MM.1S (cell line): ENCODE measurements around the gene RPL35A.

Experiments used
- DNase-seq: peaks from one replicate; pipeline ENCODE4 v3.0.0-alpha.2; 2015
- H2AFZ ChIP-seq: fragments of 300-600 bp; sonication (generic); 2 replicates; pipeline ENCODE4 v1.6.0; 2016; ENCODE audit warnings: antibody characterized with exemption, low read length
- H3F3A ChIP-seq: fragments of 300-600 bp; sonication (generic); 2 replicates; pipeline ENCODE4 v1.6.1; 2016; ENCODE audit warnings: mild to moderate bottlenecking, antibody characterized with exemption, low read length, moderate library complexity, mixed read lengths; ENCODE audit not compliant: insufficient read depth
- H3K27ac ChIP-seq: fragments of 300-600 bp; sonication (generic); 2 replicates; pipeline ENCODE4 v1.5.1; 2016; ENCODE audit warnings: mild to moderate bottlenecking, low read length
- H3K27me3 ChIP-seq: fragments of 300-600 bp; sonication (generic); replicated peaks from 2 replicates; pipeline ENCODE4 v1.6.0; 2016; ENCODE audit warnings: low read length; ENCODE audit not compliant: insufficient read depth
- H3K36me3 ChIP-seq: fragments of 300-600 bp; sonication (generic); replicated peaks from 2 replicates; pipeline ENCODE4 v1.6.1; 2016; ENCODE audit warnings: mild to moderate bottlenecking, low read length, mixed read lengths; ENCODE audit not compliant: insufficient read depth
- H3K4me1 ChIP-seq: fragments of 300-600 bp; sonication (generic); 2 replicates; pipeline ENCODE4 v1.6.1; 2016; ENCODE audit warnings: low read length, mixed read lengths
- H3K4me2 ChIP-seq: fragments of 300-600 bp; sonication (generic); 2 replicates; pipeline ENCODE4 v1.6.0; 2016; ENCODE audit warnings: low read depth, low read length
- H3K4me3 ChIP-seq: fragments of 300-600 bp; sonication (generic); 2 replicates; pipeline ENCODE4 v1.5.1; 2016; ENCODE audit warnings: low read length, mixed read lengths
- H3K79me2 ChIP-seq: fragments of 300-600 bp; sonication (generic); 2 replicates; pipeline ENCODE4 v1.6.1; 2016; ENCODE audit warnings: mixed run types, low read length, mixed read lengths
- H3K9ac ChIP-seq: fragments of 300-600 bp; sonication (generic); 2 replicates; pipeline ENCODE4 v1.6.1; 2016; ENCODE audit warnings: low read length, mixed read lengths
- H3K9me2 ChIP-seq: fragments of 300-600 bp; sonication (generic); replicated peaks from 2 replicates; pipeline ENCODE4 v1.6.1; 2016; ENCODE audit warnings: mild to moderate bottlenecking, low read length, mixed read lengths; ENCODE audit not compliant: insufficient read depth
- H3K9me3 ChIP-seq: fragments of 300-600 bp; sonication (generic); replicated peaks from 2 replicates; pipeline ENCODE4 v1.6.1; 2016; ENCODE audit warnings: mild to moderate bottlenecking, low read length, mixed read lengths; ENCODE audit not compliant: insufficient read depth
- H4K20me1 ChIP-seq: fragments of 300-600 bp; sonication (generic); 2 replicates; pipeline ENCODE4 v1.6.1; 2016; ENCODE audit warnings: mild to moderate bottlenecking, low read length, moderate library complexity, mixed read lengths; ENCODE audit not compliant: insufficient read depth
- CTCF ChIP-seq: fragments of 300-600 bp; sonication (generic); IDR thresholded peaks from 2 replicates; pipeline ENCODE4 v1.5.1; 2016; ENCODE audit warnings: antibody characterized with exemption, low read length, mixed read lengths
- EZH2 ChIP-seq: fragments of 300-600 bp; sonication (generic); optimal IDR thresholded peaks from 2 replicates; pipeline ENCODE3; 2017; ENCODE audit warnings: low read depth, mild to moderate bottlenecking, antibody characterized with exemption, low read length, mixed read lengths
- EZH2phosphoT487 ChIP-seq: fragments of 300-600 bp; sonication (generic); IDR thresholded peaks from 2 replicates; pipeline ENCODE4 v1.6.1; 2018; ENCODE audit warnings: antibody characterized with exemption, low read length

The RPL35A gene

GRCh38 chr3:197994736-197995135 lies 44.7 kb downstream of the RPL35A start:
- no peaks in the 10 kb centered on the region for H3K9me2 ChIP-seq
- no peaks in the 10 kb centered on the region for H3K9me3 ChIP-seq
- no peak overlapping the region for H3K9ac ChIP-seq
- no peak for TF ChIP-seq EZH2phosphoT487
- no peaks in the 10 kb centered on the region for H4K20me1 ChIP-seq
- no peaks in the 10 kb centered on the region for H3F3A ChIP-seq
- H3K4me1 ChIP-seq: no peaks in the 10 kb centered on the region
- H3K27me3 ChIP-seq: no peaks in the 10 kb centered on the region
- no peak overlapping the region for H3K4me2 ChIP-seq
- H3K79me2 ChIP-seq: no peaks in the 10 kb centered on the region
- H3K36me3 ChIP-seq: no peaks in the 10 kb centered on the region
- H2AFZ ChIP-seq: no peak overlapping the region
- DNase-seq: no peak
- no peak overlapping the region for H3K27ac ChIP-seq
- H3K4me3 ChIP-seq: no peak overlapping the region

GRCh38 chr3:197996855-197997254 lies 46.9 kb downstream of the RPL35A start:
- Histone ChIP-seq H3K4me3 (no peak overlapping the region), H2AFZ (no peak overlapping the region), H3F3A (no peaks in the 10 kb centered on the region), H4K20me1 (no peaks in the 10 kb centered on the region), H3K9me2 (no peaks in the 10 kb centered on the region), H3K9me3 (no peaks in the 10 kb centered on the region), H3K4me2 (no peak overlapping the region), H3K27me3 (no peaks in the 10 kb centered on the region), H3K36me3 (no peaks in the 10 kb centered on the region), H3K27ac (no peak overlapping the region), H3K79me2 (no peaks in the 10 kb centered on the region), H3K4me1 (no peaks in the 10 kb centered on the region), H3K9ac (no peak overlapping the region)
- no peak for TF ChIP-seq EZH2
- no peak for TF ChIP-seq EZH2phosphoT487
- no peak for TF ChIP-seq CTCF
- no peak for DNase-seq

- TF ChIP-seq EZH2phosphoT487 (no peak), EZH2 (no peak), CTCF (no peak)
- H3K9ac ChIP-seq: no peak overlapping the region
- DNase-seq: no peak
Measured at GRCh38 chr3:197997936-197998335, 47.9 kb downstream of the RPL35A start.

More at GRCh38 chr3:197997936-197998335, 47.9 kb downstream of the RPL35A start:
- Histone ChIP-seq H3K4me2 (no peak overlapping the region), H3F3A (no peaks in the 10 kb centered on the region), H2AFZ (no peak overlapping the region), H3K9me3 (no peaks in the 10 kb centered on the region), H3K4me3 (no peak overlapping the region), H4K20me1 (no peaks in the 10 kb centered on the region), H3K36me3 (no peaks in the 10 kb centered on the region), H3K27me3 (no peaks in the 10 kb centered on the region), H3K27ac (no peak overlapping the region), H3K4me1 (no peaks in the 10 kb centered on the region), H3K9me2 (no peaks in the 10 kb centered on the region), H3K79me2 (no peaks in the 10 kb centered on the region)
